ENCODE data around the gene KANK4.

KANK4 gene

DNA sequence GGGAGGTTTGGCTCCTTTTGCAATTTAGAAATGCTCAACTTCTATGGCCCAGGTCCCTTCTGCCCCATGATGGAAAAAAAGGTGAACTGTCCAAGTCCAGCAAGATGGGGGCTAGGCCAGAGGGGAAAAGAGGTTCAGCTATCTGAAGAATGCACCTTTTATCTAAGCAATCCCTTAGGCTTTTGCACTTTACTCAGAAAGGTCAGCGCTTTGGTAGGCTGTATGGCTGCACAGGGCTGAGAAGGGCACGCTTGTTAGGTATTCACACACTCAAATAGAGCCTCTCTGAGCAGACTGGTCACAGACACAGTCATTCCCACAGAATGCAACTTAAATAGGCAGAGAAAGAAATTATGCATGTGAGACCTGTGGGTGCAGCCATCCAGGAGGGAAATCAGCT lies 31.0 kb downstream of the KANK4 start:
- POLR2A ChIA-PET (ENCODE audit: low non-redundant PET), result no interaction called here

GRCh38 chr1:62286786-62287224 lies 32.4 kb downstream of the KANK4 start:
- H3K27ac ChIP-seq, result peak overlapping the region; percentile 43; the same call in 1 of the 2 replicates
- CTCF ChIA-PET, result interaction anchor here (0.7 kb wide), 1 partner anchor 89 kb away, joined by 3 read pairs; no protein-coding TSS in a partner anchor
- DNase-seq (ENCODE audit: low spot score), result peak; percentile 27
- POLR2A ChIA-PET (ENCODE audit: low non-redundant PET), result no interaction called here
- TF ChIP-seq CTCF (conservative IDR thresholded peaks at IDR 0.05; ENCODE audit: low read depth), result no peak

More for the DNA sequence above, 31.0 kb downstream of the KANK4 start:
- no peak for TF ChIP-seq CTCF (conservative IDR thresholded peaks at IDR 0.05; ENCODE audit: low read depth)
- DNase-seq (ENCODE audit: low spot score), result no peak
- CTCF ChIA-PET, result interaction anchor here (0.6 kb wide), 1 partner anchor 71 kb away, joined by 3 read pairs; no protein-coding TSS in a partner anchor
- H3K27ac ChIP-seq, result no peak overlapping the region

DNA sequence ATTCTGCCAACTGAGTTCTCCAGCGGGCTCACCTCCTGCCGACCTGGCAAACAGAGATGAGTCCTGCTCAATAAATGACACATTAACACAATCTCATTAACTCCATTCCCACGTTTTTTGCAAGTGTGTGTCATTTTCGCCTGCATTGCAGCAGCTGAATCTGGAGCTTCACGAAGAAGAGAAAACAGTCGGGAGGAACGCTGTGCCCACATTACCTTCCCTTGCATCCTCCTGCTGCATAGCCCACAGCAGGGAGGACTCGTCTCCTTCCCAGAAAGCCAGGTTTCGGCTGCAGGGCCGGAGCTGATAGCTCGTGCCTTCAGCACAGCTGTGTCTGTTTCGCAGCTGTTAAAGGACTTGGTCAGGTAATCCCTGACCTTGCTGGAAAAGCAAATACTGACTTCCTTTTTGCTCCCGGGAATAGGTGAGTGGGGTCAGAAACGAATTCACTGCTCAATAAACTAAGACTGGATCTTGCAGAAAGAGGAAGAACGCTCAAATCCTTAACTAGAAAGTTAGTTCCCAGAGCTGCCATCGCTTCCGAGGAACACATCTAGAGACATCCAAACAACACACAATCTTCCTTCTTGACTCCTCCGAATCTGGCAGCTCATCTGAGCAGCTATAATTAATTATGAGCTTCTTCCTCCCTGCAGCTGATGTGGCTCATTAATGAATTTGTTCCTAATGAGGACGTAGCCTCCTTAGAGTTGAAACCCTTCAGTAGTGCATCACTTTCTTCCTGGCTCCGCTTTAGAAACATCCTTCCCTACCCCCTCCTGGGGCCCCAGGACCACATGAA lies 33.0 kb downstream of the KANK4 start:
- ChIA-PET CTCF (interaction anchor here (0.6 to 0.7 kb wide), 3 partner anchors 19 to 1893 kb away, joined by 3 to 5 read pairs (median 3); no protein-coding TSS in a partner anchor), POLR2A (ENCODE audit: low non-redundant PET) (no interaction called here)
- no peak for TF ChIP-seq CTCF (conservative IDR thresholded peaks at IDR 0.05; ENCODE audit: low read depth)
- no peak for DNase-seq (ENCODE audit: low spot score)
- peak overlapping the region; percentile 43 for H3K27ac ChIP-seq

GRCh38 chr1:62285440-62285839 lies 33.8 kb downstream of the KANK4 start:
- POLR2A ChIA-PET (ENCODE audit: low non-redundant PET), result no interaction called here

GRCh38 chr1:62283986-62284385 lies 35.2 kb downstream of the KANK4 start:
- ChIA-PET POLR2A (ENCODE audit: low non-redundant PET) (no interaction called here), CTCF (interaction anchor here (0.6 kb wide), 1 partner anchor 24 kb away, joined by 3 read pairs; no protein-coding TSS in a partner anchor)
- H3K27ac ChIP-seq, result no peak overlapping the region
- TF ChIP-seq CTCF (conservative IDR thresholded peaks at IDR 0.05; ENCODE audit: low read depth), result no peak
- no peak for DNase-seq (ENCODE audit: low spot score)

More at GRCh38 chr1:62285440-62285839, 33.8 kb downstream of the KANK4 start:
- TF ChIP-seq CTCF (conservative IDR thresholded peaks at IDR 0.05; ENCODE audit: low read depth), result no peak
- H3K27ac ChIP-seq, result peak overlapping the region; percentile 35
- DNase-seq (ENCODE audit: low spot score), result no peak
- CTCF ChIA-PET, result interaction anchor here (0.6 kb wide), 1 partner anchor 40 kb away, joined by 3 read pairs; no protein-coding TSS in a partner anchor

DNA sequence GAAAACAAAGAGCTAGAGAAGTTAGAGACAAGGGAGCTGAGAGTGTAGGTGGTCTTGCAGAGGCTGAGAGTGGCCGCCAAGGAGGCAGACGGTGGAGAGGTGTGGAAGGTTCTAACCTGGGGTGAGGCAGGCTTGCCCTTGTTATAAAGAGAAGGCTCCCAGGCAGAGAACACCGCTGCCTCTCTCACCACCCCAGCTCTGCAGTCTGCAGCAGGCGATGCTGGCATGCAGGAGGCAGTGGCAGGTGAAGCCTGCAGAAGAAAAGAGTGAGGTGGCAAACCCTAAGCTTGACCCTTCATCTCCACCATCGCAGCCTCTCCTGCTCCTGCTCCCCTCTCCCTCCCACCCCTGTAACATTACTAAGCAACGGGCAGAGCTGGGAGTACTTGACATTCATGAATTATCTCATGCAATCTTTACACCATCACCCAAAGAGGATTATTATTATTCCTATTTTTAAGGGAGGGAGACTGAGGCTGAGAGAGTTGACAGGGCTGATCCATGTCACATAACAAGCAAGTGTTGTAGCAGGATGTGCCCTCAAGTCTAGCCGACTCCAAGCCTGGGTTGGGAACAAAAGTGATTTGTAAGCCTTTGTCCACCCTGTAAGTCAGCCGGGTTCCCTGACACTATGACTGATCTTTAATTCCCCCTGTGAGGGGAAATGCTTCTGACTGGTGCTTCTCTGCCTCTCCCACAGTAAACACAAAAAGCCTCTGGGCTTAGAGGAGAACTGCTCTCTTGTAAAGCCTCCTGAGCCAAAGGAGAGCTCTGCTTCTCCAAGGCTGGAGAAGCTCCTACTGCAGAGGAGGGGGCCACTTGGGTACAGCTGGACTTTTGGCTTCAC lies 36.1 kb downstream of the KANK4 start:
- DNase-seq (ENCODE audit: low spot score), result no peak
- POLR2A ChIA-PET (ENCODE audit: low non-redundant PET), result no interaction called here
- H3K27ac ChIP-seq, result no peak overlapping the region
- no peak for TF ChIP-seq CTCF (conservative IDR thresholded peaks at IDR 0.05; ENCODE audit: low read depth)
- CTCF ChIA-PET, result no interaction called here
